GM23338 (cell line): ENCODE results near the gene PGBD5. TPM values are rescaled to one million over a fixed set of nuclear protein-coding genes. Genes with fewer than 3 reads are reported as not detected.
A peak's percentile ranks its signal among the peaks of the same experiment; 100 is the strongest.

Experiments
- ATAC-seq: fragments of 200-7000 bp; cut with Tn5 transposase; 3 replicates; pipeline ENCODE4 v1.9.1; 2020
- DNase-seq: peaks from one replicate; pipeline ENCODE4 v3.0.0-alpha.2; 2015; ENCODE audit warnings: low spot score
- H2AFZ ChIP-seq: fragments of 200-600 bp; sonication (generic); 2 replicates; pipeline ENCODE4 v1.8.0; 2016; ENCODE audit warnings: antibody characterized with exemption, mild to moderate bottlenecking, moderate library complexity
- H3F3A ChIP-seq: fragments of 200-600 bp; sonication (generic); replicated peaks from 2 replicates; pipeline ENCODE4 v1.8.0; 2017; ENCODE audit warnings: antibody characterized with exemption, mixed run types, low read depth
- H3K27ac ChIP-seq: fragments of 200-600 bp; sonication (generic); 2 replicates; pipeline ENCODE4 v1.6.1; 2016; ENCODE audit warnings: low read depth
- H3K27me3 ChIP-seq: fragments of 200-600 bp; sonication (generic); 2 replicates; pipeline ENCODE4 v1.8.0; 2016; ENCODE audit warnings: mild to moderate bottlenecking, mixed run types, moderate library complexity; ENCODE audit not compliant: insufficient read depth
- H3K36me3 ChIP-seq: fragments of 200-600 bp; sonication (generic); 2 replicates; pipeline ENCODE4 v1.8.0; 2016; ENCODE audit warnings: mild to moderate bottlenecking; ENCODE audit not compliant: insufficient read depth
- H3K4me1 ChIP-seq: fragments of 200-600 bp; sonication (generic); 2 replicates; pipeline ENCODE4 v1.8.0; 2016; ENCODE audit warnings: mild to moderate bottlenecking, moderate library complexity; ENCODE audit not compliant: insufficient read depth
- H3K4me2 ChIP-seq: fragments of 200-600 bp; sonication (generic); 2 replicates; pipeline ENCODE4 v1.7.1; 2017; ENCODE audit warnings: mixed run types
- H3K4me3 ChIP-seq: fragments of 200-600 bp; sonication (generic); 2 replicates; pipeline ENCODE4 v1.6.1; 2016; ENCODE audit warnings: mixed run types
- H3K79me2 ChIP-seq: fragments of 200-600 bp; sonication (generic); replicated peaks from 2 replicates; pipeline ENCODE4 v1.8.0; 2017; ENCODE audit warnings: mild to moderate bottlenecking; ENCODE audit not compliant: insufficient read depth
- H3K9me2 ChIP-seq: fragments of 200-600 bp; sonication (generic); 2 replicates; pipeline ENCODE4 v1.8.0; 2017; ENCODE audit not compliant: insufficient read depth
- H4K20me1 ChIP-seq: fragments of 200-600 bp; sonication (generic); replicated peaks from 2 replicates; pipeline ENCODE4 v1.8.0; 2017; ENCODE audit warnings: mild to moderate bottlenecking; ENCODE audit not compliant: insufficient read depth
- H3K27ac Mint-ChIP-seq: 2 replicates; pipeline ENCODE4 v1.8.0; 2020; ENCODE audit warnings: inconsistent platforms, mild to moderate bottlenecking, moderate library complexity, mixed read lengths
- H3K27me3 Mint-ChIP-seq: 3 replicates; pipeline ENCODE4 v1.8.0; 2022; ENCODE audit warnings: low read depth, mild to moderate bottlenecking, moderate library complexity, mixed read lengths, inconsistent platforms; ENCODE audit not compliant: insufficient read depth, poor library complexity
- H3K36me3 Mint-ChIP-seq: 3 replicates; pipeline ENCODE4 v1.8.0; 2021; ENCODE audit warnings: low read depth, mild to moderate bottlenecking, inconsistent platforms, moderate library complexity, mixed read lengths
- H3K4me1 Mint-ChIP-seq: 3 replicates; pipeline ENCODE4 v1.8.0; 2020; ENCODE audit warnings: mild to moderate bottlenecking, inconsistent platforms, mixed read lengths
- H3K4me3 Mint-ChIP-seq: 3 replicates; pipeline ENCODE4 v1.8.0; 2021; ENCODE audit warnings: moderate library complexity, mild to moderate bottlenecking, inconsistent platforms, mixed read lengths
- H3K9me3 Mint-ChIP-seq: 3 replicates; pipeline ENCODE4 v1.8.0; 2020; ENCODE audit warnings: moderate library complexity, mild to moderate bottlenecking, inconsistent platforms, mixed read lengths
- EZH2phosphoT487 ChIP-seq: fragments of 200-600 bp; sonication (generic); IDR thresholded peaks from one replicate; pipeline ENCODE4 v1.8.1; 2018; ENCODE audit warnings: antibody characterized with exemption; ENCODE audit not compliant: unreplicated experiment
- JUNB ChIP-seq: IDR thresholded peaks from one replicate; pipeline ENCODE4 v1.6.1; 2016; ENCODE audit warnings: antibody characterized with exemption; ENCODE audit not compliant: unreplicated experiment
- POLR2AphosphoS5 ChIP-seq: IDR thresholded peaks from 2 replicates; pipeline ENCODE4 v1.6.1; 2016; ENCODE audit warnings: antibody characterized with exemption, low read depth
- REST ChIP-seq: IDR thresholded peaks from one replicate; pipeline ENCODE4 v1.6.1; 2018; ENCODE audit warnings: antibody characterized with exemption; ENCODE audit not compliant: unreplicated experiment
- ZNF114 ChIP-seq: fragments of 250-450 bp; sonication (Bioruptor Pico); IDR thresholded peaks from 2 replicates; pipeline ENCODE4 v1.5.0; 2020; ENCODE audit warnings: mild to moderate bottlenecking, moderate library complexity
- polyA plus RNA-seq: library from polyadenylated mRNA; unstranded; fragments of >200 nt; fragmentation: Nextera tagmentation; extraction: Ambion mirVana; gene quantifications from 2 replicates; pipeline ENCODE4 v1.2.1, GENCODE V29; 2016
- total RNA-seq: library from RNA; depleted of rRNA; stranded (reverse); fragments of >200 nt; shearing (Covaris generic); gene quantifications from 2 replicates; pipeline ENCODE4 v1.2.3, GENCODE V29; 2014
- TF ChIP-seq, protein P1 (sequence below): IDR thresholded peaks from 2 replicates; pipeline ENCODE4 v1.6.1; 2016; ENCODE audit warnings: antibody characterized with exemption
- TF ChIP-seq, protein P2 (sequence below): fragments of 250-450 bp; sonication (Bioruptor Pico); IDR thresholded peaks from 2 replicates; pipeline ENCODE4 v1.5.0; 2020; ENCODE audit warnings: mild to moderate bottlenecking, moderate library complexity

PGBD5 gene
- total and polyA plus RNA-seq, 2 experiments from 2014 or later: 3.4 to 16.6 TPM

DNA sequence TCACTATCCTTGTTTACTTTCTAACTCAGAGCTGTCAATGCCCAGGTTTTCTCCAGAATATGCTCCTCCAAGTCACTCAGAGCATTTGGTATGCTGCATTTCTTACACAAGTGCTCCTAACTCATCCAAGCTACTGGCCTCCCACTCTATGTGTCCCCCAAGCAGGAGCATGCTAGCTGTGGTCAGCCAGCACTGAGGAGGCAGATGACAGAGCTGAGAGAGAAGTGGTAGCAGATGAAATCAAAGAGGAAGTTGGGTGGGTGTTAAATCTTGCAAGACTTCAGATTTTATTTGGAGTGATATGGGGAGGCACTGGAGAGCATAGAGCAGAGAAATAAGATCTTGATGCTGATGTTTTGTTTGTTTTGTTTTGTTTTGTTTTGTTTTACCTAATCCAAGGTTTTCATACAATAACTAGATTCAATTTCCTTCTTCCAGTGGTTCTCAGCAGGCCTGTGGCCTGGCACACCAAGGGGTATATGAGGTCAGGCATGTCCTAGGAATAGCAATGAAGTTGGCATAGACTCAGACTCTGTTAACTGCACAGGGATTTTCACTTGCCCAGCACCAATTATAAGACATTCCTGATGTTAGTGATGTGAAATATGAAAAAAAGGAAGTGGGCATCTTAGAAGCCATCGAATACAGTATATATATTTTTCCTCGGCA lies 3.1 kb upstream of the PGBD5 start:
- H3K4me1 ChIP-seq: peaks cover 31% of the 10 kb centered on the region
- peak overlapping the region; percentile 57; the same call in 1 of the 2 replicates for H2AFZ ChIP-seq
- H4K20me1 ChIP-seq: no peaks in the 10 kb centered on the region; the same call in 1 of the 2 replicates
- H3K79me2 ChIP-seq: peaks cover 12% of the 10 kb centered on the region
- H3K36me3 ChIP-seq: no peaks in the 10 kb centered on the region
- no peaks in the 10 kb centered on the region; the same call in 2 of the 3 replicates for H3K9me3 Mint-ChIP-seq
- peaks cover 12% of the 10 kb centered on the region for H3K27me3 ChIP-seq
- peaks cover 43% of the 10 kb centered on the region for H3K4me1 Mint-ChIP-seq
- H3K4me3 ChIP-seq: no peak overlapping the region
- no peak for TF ChIP-seq ZNF114 (CRISPR knock-in tag)
- no peak for TF ChIP-seq EZH2phosphoT487
- no peak for TF ChIP-seq JUNB
- no peak for ATAC-seq
- peak overlapping the region; percentile 65 for H3K27ac Mint-ChIP-seq
- H3F3A ChIP-seq: peaks cover 2% of the 10 kb centered on the region; the same call in 1 of the 2 replicates
- no peak overlapping the region for H3K4me3 Mint-ChIP-seq
- no peaks in the 10 kb centered on the region for H3K9me2 ChIP-seq
- peak overlapping the region; percentile 26 for H3K4me2 ChIP-seq
- peaks cover 6% of the 10 kb centered on the region; the same call in 1 of the 3 replicates for H3K36me3 Mint-ChIP-seq
- H3K27me3 Mint-ChIP-seq: peaks cover 21% of the 10 kb centered on the region
- DNase-seq: no peak
- H3K27ac ChIP-seq: peak overlapping the region; percentile 87; the same call in 1 of the 2 replicates

- no peaks in the 10 kb centered on the region for H3K9me2 ChIP-seq
- H3K27me3 ChIP-seq: peaks cover 20% of the 10 kb centered on the region
- Mint-ChIP-seq H3K9me3 (no peaks in the 10 kb centered on the region; the same call in 2 of the 3 replicates), H3K36me3 (peaks cover 6% of the 10 kb centered on the region; the same call in 1 of the 3 replicates), H3K4me3 (peak overlapping the region; percentile 76), H3K4me1 (peaks cover 48% of the 10 kb centered on the region), H3K27ac (peak overlapping the region; percentile 87), H3K27me3 (peaks cover 28% of the 10 kb centered on the region)
- peak overlapping the region; percentile 62; the same call in 1 of the 2 replicates for H3K4me3 ChIP-seq
- peaks cover 24% of the 10 kb centered on the region for H3K79me2 ChIP-seq
- peak overlapping the region; percentile 88 for H3K4me2 ChIP-seq
- H3F3A ChIP-seq: peaks cover 2% of the 10 kb centered on the region; the same call in 1 of the 2 replicates
- H3K27ac ChIP-seq: peak overlapping the region; percentile 87
- no peak overlapping the region for H2AFZ ChIP-seq
- DNase-seq: peak; percentile 89
- H4K20me1 ChIP-seq: peaks cover 10% of the 10 kb centered on the region; the same call in 1 of the 2 replicates
- H3K36me3 ChIP-seq: no peaks in the 10 kb centered on the region
- TF ChIP-seq JUNB (no peak), POLR2AphosphoS5 (peak; percentile 70), REST (peak; percentile 36), EZH2phosphoT487 (no peak)
- TF ChIP-seq, protein P1, sequence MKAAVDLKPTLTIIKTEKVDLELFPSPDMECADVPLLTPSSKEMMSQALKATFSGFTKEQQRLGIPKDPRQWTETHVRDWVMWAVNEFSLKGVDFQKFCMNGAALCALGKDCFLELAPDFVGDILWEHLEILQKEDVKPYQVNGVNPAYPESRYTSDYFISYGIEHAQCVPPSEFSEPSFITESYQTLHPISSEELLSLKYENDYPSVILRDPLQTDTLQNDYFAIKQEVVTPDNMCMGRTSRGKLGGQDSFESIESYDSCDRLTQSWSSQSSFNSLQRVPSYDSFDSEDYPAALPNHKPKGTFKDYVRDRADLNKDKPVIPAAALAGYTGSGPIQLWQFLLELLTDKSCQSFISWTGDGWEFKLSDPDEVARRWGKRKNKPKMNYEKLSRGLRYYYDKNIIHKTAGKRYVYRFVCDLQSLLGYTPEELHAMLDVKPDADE: peak; percentile 61; the same call in 1 of the 2 replicates
- TF ChIP-seq, protein P2, sequence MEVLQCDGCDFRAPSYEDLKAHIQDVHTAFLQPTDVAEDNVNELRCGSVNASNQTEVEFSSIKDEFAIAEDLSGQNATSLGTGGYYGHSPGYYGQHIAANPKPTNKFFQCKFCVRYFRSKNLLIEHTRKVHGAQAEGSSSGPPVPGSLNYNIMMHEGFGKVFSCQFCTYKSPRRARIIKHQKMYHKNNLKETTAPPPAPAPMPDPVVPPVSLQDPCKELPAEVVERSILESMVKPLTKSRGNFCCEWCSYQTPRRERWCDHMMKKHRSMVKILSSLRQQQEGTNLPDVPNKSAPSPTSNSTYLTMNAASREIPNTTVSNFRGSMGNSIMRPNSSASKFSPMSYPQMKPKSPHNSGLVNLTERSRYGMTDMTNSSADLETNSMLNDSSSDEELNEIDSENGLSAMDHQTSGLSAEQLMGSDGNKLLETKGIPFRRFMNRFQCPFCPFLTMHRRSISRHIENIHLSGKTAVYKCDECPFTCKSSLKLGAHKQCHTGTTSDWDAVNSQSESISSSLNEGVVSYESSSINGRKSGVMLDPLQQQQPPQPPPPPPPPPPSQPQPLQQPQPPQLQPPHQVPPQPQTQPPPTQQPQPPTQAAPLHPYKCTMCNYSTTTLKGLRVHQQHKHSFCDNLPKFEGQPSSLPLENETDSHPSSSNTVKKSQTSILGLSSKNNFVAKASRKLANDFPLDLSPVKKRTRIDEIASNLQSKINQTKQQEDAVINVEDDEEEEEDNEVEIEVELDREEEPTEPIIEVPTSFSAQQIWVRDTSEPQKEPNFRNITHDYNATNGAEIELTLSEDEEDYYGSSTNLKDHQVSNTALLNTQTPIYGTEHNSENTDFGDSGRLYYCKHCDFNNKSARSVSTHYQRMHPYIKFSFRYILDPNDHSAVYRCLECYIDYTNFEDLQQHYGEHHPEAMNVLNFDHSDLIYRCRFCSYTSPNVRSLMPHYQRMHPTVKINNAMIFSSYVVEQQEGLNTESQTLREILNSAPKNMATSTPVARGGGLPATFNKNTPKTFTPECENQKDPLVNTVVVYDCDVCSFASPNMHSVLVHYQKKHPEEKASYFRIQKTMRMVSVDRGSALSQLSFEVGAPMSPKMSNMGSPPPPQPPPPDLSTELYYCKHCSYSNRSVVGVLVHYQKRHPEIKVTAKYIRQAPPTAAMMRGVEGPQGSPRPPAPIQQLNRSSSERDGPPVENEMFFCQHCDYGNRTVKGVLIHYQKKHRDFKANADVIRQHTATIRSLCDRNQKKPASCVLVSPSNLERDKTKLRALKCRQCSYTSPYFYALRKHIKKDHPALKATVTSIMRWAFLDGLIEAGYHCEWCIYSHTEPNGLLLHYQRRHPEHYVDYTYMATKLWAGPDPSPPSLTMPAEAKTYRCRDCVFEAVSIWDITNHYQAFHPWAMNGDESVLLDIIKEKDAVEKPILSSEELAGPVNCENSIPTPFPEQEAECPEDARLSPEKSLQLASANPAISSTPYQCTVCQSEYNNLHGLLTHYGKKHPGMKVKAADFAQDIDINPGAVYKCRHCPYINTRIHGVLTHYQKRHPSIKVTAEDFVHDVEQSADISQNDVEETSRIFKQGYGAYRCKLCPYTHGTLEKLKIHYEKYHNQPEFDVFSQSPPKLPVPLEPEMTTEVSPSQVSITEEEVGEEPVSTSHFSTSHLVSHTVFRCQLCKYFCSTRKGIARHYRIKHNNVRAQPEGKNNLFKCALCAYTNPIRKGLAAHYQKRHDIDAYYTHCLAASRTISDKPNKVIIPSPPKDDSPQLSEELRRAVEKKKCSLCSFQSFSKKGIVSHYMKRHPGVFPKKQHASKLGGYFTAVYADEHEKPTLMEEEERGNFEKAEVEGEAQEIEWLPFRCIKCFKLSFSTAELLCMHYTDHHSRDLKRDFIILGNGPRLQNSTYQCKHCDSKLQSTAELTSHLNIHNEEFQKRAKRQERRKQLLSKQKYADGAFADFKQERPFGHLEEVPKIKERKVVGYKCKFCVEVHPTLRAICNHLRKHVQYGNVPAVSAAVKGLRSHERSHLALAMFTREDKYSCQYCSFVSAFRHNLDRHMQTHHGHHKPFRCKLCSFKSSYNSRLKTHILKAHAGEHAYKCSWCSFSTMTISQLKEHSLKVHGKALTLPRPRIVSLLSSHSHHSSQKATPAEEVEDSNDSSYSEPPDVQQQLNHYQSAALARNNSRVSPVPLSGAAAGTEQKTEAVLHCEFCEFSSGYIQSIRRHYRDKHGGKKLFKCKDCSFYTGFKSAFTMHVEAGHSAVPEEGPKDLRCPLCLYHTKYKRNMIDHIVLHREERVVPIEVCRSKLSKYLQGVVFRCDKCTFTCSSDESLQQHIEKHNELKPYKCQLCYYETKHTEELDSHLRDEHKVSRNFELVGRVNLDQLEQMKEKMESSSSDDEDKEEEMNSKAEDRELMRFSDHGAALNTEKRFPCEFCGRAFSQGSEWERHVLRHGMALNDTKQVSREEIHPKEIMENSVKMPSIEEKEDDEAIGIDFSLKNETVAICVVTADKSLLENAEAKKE (CRISPR knock-in tag): peak; percentile 70; the same call in 1 of the 2 replicates
- ATAC-seq: peak; percentile 57
- peaks cover 40% of the 10 kb centered on the region for H3K4me1 ChIP-seq
Observed at GRCh38 chr1:230427981-230428380, 1.8 kb upstream of the PGBD5 start.
